OCI-LY1 (cell line): ENCODE data around the gene ZCCHC14.

Experiments used
- CTCF ChIP-seq: fragments of 200-600 bp; sonication (generic), shearing (Covaris generic); IDR thresholded peaks from 2 replicates; pipeline ENCODE4 v1.5.1; 2017; ENCODE audit warnings: mild to moderate bottlenecking, antibody characterized with exemption, low read length, moderate library complexity, mixed read lengths
- EZH2 ChIP-seq: fragments of 200-600 bp; sonication (generic), shearing (Covaris generic); IDR thresholded peaks from 2 replicates; pipeline ENCODE4 v1.8.0; 2017; ENCODE audit warnings: borderline replicate concordance, mixed run types, mild to moderate bottlenecking, antibody characterized with exemption, low read length, moderate library complexity, mixed read lengths

- TF ChIP-seq CTCF, result no peak
- TF ChIP-seq EZH2, result no peak
Observed at GRCh38 chr16:87471278-87472141, 21.3 kb downstream of the ZCCHC14 start.
